MG63 (cell line): ENCODE measurements around the gene LRBA. TPM values are rescaled to one million over a fixed set of nuclear protein-coding genes. Genes with fewer than 3 reads are reported as not detected.

Experiments
- DNase-seq: peaks from one replicate; pipeline ENCODE4 v3.0.0-alpha.2; 2020
- H3K27me3 ChIP-seq: fragments of 250-450 bp; sonication (Bioruptor Pico); 2 replicates; pipeline ENCODE4 v1.5.1; 2020; ENCODE audit warnings: mild to moderate bottlenecking, moderate library complexity
- H3K36me3 ChIP-seq: fragments of 250-450 bp; sonication (Bioruptor Pico); 2 replicates; pipeline ENCODE4 v1.5.1; 2020; ENCODE audit warnings: mild to moderate bottlenecking, moderate library complexity
- H3K4me3 ChIP-seq: fragments of 250-450 bp; sonication (Bioruptor Pico); 2 replicates; pipeline ENCODE4 v1.5.1; 2020; ENCODE audit warnings: mild to moderate bottlenecking, moderate library complexity
- H3K9me3 ChIP-seq: fragments of 250-450 bp; sonication (Bioruptor Pico); 2 replicates; pipeline ENCODE4 v1.5.1; 2020; ENCODE audit warnings: mild to moderate bottlenecking, moderate library complexity
- total RNA-seq: library from RNA; depleted of rRNA; stranded (reverse); fragments of >200 nt; shearing (Covaris generic); gene quantifications from 2 replicates; pipeline ENCODE4 v1.2.3, GENCODE V29; 2014; ENCODE audit warnings: low replicate concordance

Gene LRBA
- total RNA-seq, 1 experiment from 2014 or later: 4.7 TPM

DNA sequence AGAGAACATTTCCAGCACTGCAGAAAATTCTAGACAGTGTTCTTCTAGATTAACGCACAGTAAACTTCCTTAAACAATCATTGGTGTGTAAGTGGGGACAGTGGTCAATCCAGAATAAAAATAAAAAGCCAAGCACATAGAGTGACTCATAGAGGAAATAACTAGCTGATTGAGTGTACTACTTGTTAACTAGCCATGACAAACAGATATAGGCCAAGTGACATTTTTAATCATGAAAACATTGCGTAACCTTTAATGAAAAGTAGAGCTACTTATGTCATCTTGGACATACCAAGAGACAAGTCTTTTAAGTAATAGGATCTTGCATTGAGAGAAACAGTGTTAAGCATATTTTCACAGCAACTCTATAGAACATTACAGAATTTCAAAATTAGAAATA is 667.0 kb downstream of the LRBA start:
- Histone ChIP-seq H3K27me3 (no peaks in the 10 kb centered on the region), H3K4me3 (no peak overlapping the region), H3K9me3 (peaks cover 9% of the 10 kb centered on the region; the same call in 1 of the 2 replicates), H3K36me3 (no peaks in the 10 kb centered on the region)
- no peak for DNase-seq

DNA sequence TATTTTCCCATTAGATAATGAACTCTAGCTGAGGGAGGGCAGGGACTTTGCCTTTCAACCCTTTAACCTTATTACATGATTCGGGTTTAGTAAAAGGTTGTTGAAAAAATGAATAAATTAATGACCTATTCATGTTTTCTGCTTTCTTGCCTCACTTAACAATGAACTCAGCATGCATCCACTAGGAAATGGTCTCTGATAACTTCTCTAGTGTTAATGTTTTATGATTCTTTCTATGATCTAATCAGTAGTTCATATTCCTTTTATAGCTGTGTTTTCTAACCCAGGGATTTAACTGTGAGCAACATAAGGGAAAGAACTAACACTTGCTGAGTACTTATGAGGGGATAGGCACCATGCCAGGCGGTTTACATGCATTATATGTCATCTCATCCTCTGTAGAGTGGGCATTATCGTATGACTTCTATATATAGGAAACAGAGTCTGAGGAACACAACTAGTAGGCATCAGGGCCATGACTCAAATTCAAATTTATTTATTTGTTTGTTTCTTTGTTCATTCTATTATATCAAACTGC is 669.8 kb downstream of the LRBA start:
- no peaks in the 10 kb centered on the region for H3K36me3 ChIP-seq
- H3K9me3 ChIP-seq: peaks cover 9% of the 10 kb centered on the region; the same call in 1 of the 2 replicates
- no peaks in the 10 kb centered on the region for H3K27me3 ChIP-seq
- H3K4me3 ChIP-seq: no peak overlapping the region
- DNase-seq: no peak

DNA sequence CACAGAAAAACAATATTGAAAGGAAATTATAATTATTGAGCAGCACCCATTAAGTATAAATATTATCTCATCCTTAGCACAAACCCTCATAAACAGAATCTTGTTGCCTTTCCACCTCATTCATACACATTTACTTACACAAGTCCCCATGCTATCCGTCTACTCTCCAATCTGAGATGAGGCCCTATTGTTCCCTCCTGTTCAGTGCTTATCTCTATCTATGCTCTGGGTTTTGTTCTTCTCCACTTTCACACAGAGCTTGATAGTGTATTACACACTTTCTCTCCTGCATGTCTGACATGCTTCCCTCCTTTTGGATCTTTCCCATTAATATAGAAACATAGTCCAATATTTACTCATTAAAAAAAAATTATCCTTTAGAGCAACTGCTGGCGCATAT is 671.3 kb downstream of the LRBA start:
- H3K27me3 ChIP-seq: no peaks in the 10 kb centered on the region
- H3K36me3 ChIP-seq: no peaks in the 10 kb centered on the region
- DNase-seq: no peak
- H3K4me3 ChIP-seq: no peak overlapping the region
- peaks cover 9% of the 10 kb centered on the region; the same call in 1 of the 2 replicates for H3K9me3 ChIP-seq

DNA sequence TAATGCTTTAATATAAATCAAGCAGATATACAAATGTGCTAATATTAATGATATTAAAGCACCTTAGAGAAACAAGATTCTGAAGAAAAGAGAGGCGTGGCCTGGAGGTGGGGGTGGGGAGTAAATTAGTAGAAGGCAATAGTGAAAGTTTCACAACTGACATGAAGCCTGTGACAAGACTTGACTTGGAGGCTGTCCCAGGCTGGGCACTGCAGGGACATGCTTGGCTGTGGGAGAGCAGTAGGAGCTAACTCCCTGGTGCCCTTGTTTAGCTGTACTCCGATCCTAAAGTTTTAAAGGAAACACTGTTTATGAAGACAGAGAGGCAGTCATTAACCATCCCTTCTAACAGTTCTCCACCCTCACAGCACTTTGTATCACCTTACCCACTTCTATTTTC is 672.1 kb downstream of the LRBA start:
- Histone ChIP-seq H3K27me3 (no peaks in the 10 kb centered on the region), H3K36me3 (no peaks in the 10 kb centered on the region), H3K4me3 (no peak overlapping the region), H3K9me3 (peaks cover 4% of the 10 kb centered on the region; the same call in 1 of the 2 replicates)
- DNase-seq: no peak

DNA sequence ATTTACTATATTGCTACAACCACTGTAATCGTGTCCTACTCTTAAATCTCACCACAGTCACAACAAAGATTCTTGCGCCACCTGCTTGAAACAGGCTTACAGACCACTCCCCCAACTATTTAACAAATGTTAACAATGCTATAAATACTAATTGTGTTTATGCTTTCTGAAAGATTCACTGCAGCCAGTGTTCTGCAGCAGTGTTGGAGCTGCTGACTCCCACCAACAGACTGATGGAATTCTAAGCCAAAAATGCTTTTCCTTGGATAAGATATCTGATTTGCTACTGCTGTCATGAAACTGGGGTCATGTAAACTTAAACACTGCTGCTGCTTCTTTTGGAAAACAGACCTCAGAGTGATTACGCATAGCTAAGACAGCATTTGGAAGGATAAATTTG is 677.4 kb downstream of the LRBA start:
- Histone ChIP-seq H3K9me3 (no peaks in the 10 kb centered on the region), H3K4me3 (no peak overlapping the region), H3K36me3 (no peaks in the 10 kb centered on the region), H3K27me3 (no peaks in the 10 kb centered on the region)
- DNase-seq: no peak

DNA sequence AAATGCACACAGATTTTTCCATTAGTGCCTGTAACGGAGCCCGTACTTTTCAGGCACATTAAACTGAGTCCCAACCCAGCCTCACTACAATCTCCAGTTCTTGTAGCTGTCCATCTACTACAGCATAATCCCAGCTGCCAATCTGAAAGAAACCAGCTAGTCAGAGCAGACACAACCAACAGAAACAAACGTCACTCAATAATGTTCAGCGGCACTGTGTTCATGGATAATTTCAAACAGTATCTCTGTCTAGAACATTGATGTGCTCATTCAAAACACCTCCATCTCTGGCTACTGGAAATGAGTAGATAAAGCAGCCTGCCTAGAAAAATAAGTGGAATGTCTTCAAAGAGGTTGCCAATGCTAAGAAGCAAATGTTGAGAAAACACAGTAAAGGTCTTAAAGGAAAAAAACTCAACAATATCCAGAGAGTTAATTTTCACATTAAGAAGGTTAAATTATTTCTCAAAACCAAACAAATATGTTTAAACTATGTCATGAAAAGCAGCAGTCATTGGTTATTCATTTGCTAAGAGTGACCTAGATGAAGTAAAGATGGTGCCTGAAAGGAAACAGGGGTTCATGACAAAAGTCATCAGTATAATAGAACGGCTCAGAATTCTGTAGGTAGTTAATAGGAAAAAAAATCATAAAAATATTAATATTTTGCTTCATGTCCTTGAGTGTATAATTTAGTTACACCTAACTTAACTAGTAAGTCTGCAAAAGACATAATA is 678.2 kb downstream of the LRBA start:
- Histone ChIP-seq H3K27me3 (no peaks in the 10 kb centered on the region), H3K4me3 (no peak overlapping the region), H3K36me3 (no peaks in the 10 kb centered on the region), H3K9me3 (no peaks in the 10 kb centered on the region)
- no peak for DNase-seq

DNA sequence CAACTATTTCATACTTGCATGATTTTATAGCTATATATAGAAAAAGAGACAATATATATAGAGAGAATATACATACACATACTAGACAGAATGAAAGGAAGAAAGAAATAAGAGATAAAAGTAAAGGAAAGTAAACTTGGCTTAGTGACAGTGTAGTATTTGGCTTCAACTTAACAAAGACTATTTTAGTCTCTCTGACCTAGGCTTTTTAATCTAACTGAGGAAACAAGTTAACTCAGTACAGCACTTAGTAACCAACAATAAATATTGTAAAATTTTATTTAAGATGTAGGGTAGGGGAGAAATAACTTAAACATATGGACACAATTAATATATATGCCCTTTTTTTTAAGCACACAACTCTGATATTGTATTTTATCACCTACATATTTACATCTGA is 682.1 kb downstream of the LRBA start:
- DNase-seq: no peak
- H3K36me3 ChIP-seq: no peaks in the 10 kb centered on the region
- H3K27me3 ChIP-seq: no peaks in the 10 kb centered on the region
- no peaks in the 10 kb centered on the region for H3K9me3 ChIP-seq
- H3K4me3 ChIP-seq: no peak overlapping the region

DNA sequence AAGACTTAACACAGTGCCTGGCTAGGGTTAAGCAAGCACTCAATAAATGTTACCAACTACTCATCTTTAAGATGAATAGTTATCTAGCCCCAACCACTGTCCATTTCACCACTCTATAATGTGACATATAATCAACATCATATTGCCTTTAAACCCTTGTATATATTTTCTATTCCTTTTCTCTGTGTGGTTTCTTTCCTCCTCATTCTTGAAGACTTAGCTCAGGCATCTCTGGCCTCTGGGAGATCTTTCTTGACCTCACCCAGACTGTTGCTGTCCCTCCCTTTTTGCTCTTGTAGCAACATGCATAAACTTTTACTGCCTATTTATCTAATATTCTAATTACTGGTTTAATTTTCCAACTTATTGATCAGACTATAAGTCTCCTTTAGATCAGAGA is 683.0 kb downstream of the LRBA start:
- no peak for DNase-seq
- Histone ChIP-seq H3K36me3 (no peaks in the 10 kb centered on the region), H3K27me3 (no peaks in the 10 kb centered on the region), H3K4me3 (no peak overlapping the region), H3K9me3 (no peaks in the 10 kb centered on the region)

DNA sequence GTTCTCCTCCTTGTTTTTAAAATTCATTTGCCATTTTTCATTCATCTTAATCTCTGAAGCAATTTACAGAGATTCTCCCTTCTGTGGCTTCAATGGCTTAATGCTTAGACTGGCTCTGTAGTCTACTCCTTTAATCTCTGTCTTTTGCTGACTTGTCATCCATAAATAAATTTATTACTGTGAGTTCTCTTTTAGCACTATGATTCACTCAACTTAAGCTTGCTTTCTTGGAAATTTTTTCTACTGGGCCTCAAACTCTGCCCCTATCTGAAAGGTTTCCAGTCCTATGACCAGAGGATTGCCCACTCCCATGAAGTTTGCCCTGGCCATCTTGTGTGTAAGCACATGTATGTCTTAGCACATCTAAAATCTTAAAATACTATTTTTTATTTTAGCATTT is 685.7 kb downstream of the LRBA start:
- Histone ChIP-seq H3K9me3 (no peaks in the 10 kb centered on the region), H3K4me3 (no peak overlapping the region), H3K36me3 (no peaks in the 10 kb centered on the region), H3K27me3 (no peaks in the 10 kb centered on the region)
- DNase-seq: no peak

DNA sequence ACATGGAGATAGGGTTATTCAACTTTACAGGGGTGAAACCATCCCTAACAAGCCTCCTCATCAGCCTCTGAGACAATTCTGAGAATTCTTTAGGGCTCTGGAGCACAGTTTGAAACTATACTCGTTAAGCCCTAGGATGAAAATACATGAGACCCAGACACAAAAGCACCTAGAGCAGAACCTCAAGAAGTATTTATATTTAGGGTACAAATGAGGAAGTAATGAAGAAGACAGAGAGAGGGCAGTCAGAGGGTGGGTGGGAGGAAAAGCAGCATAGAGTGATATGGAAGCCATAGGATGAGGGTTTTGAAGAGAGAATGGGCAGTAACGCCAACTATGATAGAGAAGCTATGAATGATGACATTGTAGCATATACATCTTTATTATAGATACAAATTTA is 686.6 kb downstream of the LRBA start:
- Histone ChIP-seq H3K4me3 (no peak overlapping the region), H3K36me3 (no peaks in the 10 kb centered on the region), H3K9me3 (no peaks in the 10 kb centered on the region), H3K27me3 (no peaks in the 10 kb centered on the region)
- DNase-seq: no peak

DNA sequence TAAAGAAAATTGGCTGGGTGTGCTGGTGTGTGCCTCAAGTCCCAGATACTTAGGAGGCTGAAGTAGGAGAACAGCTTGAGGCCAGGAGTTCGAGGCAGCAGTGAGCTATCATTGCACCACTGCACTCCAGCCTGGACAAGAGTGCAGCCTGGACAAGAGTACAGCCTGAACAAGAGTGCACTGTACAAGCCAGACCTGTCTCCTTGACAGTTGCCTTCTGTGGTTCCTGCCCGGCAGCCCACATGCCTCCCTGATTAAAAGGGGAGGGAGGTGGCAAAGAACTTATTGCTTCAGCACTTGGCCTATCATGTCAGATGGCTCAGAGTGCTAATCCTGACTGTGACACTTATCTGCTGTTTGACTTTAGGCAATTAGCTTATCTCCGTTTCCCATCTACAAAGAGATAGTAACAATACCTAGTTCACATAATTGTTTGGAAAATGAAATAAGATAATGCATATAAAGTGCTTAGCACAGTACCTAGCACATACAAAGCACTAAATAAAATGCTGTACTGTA is 687.8 kb downstream of the LRBA start:
- no peak for DNase-seq
- no peaks in the 10 kb centered on the region for H3K27me3 ChIP-seq
- H3K4me3 ChIP-seq: no peak overlapping the region

DNA sequence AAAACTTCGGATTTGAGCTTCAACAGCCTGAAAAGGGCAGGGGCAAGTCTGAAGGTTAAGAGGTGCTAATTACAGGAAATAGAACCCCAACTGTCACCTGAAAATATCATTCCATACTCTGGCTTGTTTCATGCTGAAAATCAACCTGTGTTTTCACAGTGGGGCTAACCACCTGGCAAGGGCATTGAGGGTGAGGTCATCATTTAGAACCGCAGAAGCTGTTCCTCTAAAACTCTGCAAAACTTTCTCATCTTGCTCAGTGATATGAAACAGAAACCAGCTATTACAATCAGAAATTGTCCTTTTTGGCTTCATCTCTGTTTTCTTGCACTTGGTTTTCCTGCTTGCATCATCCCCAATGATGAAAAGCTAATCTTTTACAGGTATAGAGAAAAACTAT is 689.2 kb downstream of the LRBA start:
- DNase-seq: no peak
- Histone ChIP-seq H3K36me3 (no peaks in the 10 kb centered on the region), H3K9me3 (no peaks in the 10 kb centered on the region), H3K27me3 (no peaks in the 10 kb centered on the region), H3K4me3 (no peak overlapping the region)

More for the DNA sequence above, 687.8 kb downstream of the LRBA start:
- no peaks in the 10 kb centered on the region for H3K36me3 ChIP-seq
- no peaks in the 10 kb centered on the region for H3K9me3 ChIP-seq

DNA sequence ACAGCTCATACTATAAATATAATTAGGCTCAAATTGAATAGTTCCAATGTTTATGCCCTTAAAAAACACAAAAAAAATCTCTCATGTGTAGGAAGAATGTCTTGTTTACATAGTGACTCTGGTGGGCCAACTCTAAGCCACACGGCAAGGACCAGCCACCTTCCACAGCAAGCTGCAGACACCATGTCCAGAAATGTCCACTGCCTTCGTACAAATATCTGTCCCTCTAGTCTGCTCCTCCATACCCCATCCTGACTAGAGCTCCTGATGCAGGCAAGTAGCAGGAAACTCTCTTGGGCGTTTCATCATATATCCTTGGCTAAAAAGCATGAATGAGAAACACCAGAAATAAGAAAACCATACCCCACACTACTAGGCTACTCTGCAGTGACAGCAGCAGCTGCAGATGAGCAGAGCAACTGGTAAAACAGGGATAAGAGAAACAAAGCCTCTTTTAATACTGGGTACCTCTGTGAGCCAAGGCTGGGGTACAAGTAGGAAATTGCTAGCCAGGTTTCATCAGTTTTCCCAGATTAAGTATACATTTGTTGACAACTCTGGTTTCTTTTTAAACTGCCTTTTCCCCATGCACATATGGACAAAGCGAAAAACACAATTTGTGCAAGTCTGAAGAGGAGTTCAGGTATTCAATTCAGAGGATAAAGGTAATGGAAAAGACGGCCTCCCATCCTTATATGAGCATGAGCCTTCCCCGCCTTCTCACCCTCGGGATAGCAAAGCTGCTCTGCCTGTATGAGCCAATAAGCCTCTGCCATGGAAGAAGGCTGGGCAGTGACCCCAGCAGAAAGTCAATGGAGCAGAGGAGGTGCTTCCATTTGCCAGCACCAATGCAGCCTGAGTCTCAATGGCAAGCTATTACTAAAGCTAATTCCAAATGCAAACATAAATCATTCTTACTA is 691.4 kb downstream of the LRBA start:
- Histone ChIP-seq H3K27me3 (no peaks in the 10 kb centered on the region), H3K36me3 (no peaks in the 10 kb centered on the region), H3K4me3 (no peak overlapping the region), H3K9me3 (no peaks in the 10 kb centered on the region)
- DNase-seq: no peak

DNA sequence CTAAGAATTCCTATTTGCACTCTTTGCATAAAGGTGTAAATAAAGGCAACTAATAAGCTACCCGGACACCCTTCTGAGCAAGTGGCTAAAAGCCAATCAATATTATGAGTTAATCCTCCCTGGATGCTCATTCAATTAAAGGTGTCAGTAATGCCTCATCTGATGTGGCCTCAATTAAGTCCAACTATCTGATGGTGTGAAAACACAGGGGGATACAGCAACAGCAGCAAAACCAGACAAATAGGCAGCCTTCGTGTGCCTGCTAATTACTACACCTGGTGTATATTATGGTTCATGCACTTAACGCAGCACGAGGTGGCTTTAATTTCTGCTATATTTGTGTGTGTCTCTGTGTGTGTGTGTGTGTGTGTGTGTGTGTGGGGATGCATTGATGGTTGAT is 692.4 kb downstream of the LRBA start:
- Histone ChIP-seq H3K36me3 (no peaks in the 10 kb centered on the region), H3K9me3 (no peaks in the 10 kb centered on the region), H3K4me3 (no peak overlapping the region), H3K27me3 (no peaks in the 10 kb centered on the region)
- no peak for DNase-seq

DNA sequence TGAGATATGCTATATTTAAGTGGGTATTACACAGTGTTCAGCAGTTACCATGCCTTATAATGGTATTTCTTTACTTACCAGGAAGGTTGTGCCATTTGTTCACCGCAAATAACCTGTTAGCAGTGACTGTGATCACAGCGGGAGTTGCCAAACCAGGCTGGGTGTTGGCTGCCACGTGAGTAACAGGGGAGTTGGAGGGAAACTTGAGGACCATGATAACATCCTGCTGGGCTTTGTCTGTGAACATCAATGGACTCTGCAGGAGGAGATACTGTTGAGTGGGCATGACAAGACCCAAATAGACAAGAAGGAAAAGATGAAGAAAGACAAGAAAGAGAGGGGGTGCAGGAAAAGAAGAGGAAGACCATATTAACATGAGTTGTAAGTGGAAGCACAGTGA is 694.0 kb downstream of the LRBA start:
- no peaks in the 10 kb centered on the region for H3K9me3 ChIP-seq
- no peaks in the 10 kb centered on the region for H3K27me3 ChIP-seq
- DNase-seq: no peak
- no peak overlapping the region for H3K4me3 ChIP-seq
- no peaks in the 10 kb centered on the region for H3K36me3 ChIP-seq

DNA sequence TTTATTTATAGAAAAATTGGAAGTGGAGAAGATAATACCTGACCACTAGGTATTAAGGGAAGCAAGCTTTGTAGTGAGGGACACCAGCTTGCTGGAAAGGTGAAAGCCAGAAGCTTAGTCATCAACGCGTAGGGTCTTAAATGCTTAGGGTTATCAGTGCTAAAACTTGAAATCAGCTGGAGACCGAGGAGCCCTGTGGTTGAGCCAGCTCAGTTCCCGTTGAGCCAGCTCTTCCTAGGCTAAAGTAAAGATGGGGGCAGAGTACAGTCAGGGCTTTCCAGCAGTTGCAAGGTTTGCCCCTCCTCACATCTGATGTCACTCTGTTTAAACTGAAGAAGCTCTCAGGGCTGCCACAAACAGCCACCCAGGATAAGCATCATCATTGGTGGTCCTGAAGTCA is 696.1 kb downstream of the LRBA start:
- H3K36me3 ChIP-seq: no peaks in the 10 kb centered on the region
- H3K9me3 ChIP-seq: no peaks in the 10 kb centered on the region
- no peak for DNase-seq
- H3K27me3 ChIP-seq: no peaks in the 10 kb centered on the region
- H3K4me3 ChIP-seq: no peak overlapping the region

DNA sequence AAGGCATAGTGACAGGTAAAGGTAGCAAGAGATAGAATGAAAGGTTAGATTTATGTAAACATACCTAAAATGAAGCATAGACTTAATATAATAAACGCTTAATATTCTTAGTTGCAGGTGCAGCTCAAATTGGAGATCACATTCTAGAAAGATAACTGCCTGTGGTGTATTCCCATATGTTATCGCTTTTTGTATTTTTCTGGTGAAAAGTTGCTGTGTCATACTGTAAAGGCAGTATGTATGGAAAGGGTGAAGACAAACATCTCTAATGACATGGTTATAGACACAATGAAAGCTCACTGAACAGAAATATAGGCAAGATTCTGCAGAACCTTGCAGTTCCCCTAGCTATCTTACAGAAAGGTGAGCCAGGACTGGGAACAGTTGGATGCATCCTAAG is 696.6 kb downstream of the LRBA start:
- H3K4me3 ChIP-seq: no peak overlapping the region
- no peaks in the 10 kb centered on the region for H3K27me3 ChIP-seq
- no peaks in the 10 kb centered on the region for H3K36me3 ChIP-seq
- DNase-seq: no peak
- H3K9me3 ChIP-seq: no peaks in the 10 kb centered on the region
